Measurements from ENCODE around the gene CSF2.

GRCh38 chr5:132104556-132104955 lies 31.0 kb downstream of the CSF2 start:
- TF ChIP-seq ZNF3 (CRISPR knock-in tag; IDR thresholded peaks at IDR 0.05) (no peak), MLX (CRISPR knock-in tag; IDR thresholded peaks at IDR 0.05) (no peak), MED1 (CRISPR knock-in tag; IDR thresholded peaks at IDR 0.05) (no peak), ZNF775 (CRISPR knock-in tag; IDR thresholded peaks at IDR 0.05; ENCODE audit: borderline replicate concordance) (no peak), IKZF1 (IDR thresholded peaks at IDR 0.05) (no peak), POLR2A (IDR thresholded peaks at IDR 0.05; ENCODE audit: insufficient read depth in 1 of 2, low read depth in 2 of 2, low read length in 2 of 2) (no peak), ZNF567 (CRISPR knock-in tag; IDR thresholded peaks at IDR 0.05; ENCODE audit: borderline replicate concordance) (no peak), HMG20A (CRISPR knock-in tag; IDR thresholded peaks at IDR 0.05; ENCODE audit: borderline replicate concordance) (no peak), HCFC1 (IDR thresholded peaks at IDR 0.05; ENCODE audit: low read depth, low read length) (no peak), PBX3 (CRISPR knock-in tag; IDR thresholded peaks at IDR 0.05; ENCODE audit: borderline replicate concordance) (no peak), RORA (CRISPR knock-in tag; IDR thresholded peaks at IDR 0.05) (no peak)
- TF ChIP-seq, protein P1, sequence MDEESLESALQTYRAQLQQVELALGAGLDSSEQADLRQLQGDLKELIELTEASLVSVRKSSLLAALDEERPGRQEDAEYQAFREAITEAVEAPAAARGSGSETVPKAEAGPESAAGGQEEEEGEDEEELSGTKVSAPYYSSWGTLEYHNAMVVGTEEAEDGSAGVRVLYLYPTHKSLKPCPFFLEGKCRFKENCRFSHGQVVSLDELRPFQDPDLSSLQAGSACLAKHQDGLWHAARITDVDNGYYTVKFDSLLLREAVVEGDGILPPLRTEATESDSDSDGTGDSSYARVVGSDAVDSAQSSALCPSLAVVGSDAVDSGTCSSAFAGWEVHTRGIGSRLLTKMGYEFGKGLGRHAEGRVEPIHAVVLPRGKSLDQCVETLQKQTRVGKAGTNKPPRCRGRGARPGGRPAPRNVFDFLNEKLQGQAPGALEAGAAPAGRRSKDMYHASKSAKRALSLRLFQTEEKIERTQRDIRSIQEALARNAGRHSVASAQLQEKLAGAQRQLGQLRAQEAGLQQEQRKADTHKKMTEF (CRISPR knock-in tag; IDR thresholded peaks at IDR 0.05): no peak
- TF ChIP-seq, protein P2, sequence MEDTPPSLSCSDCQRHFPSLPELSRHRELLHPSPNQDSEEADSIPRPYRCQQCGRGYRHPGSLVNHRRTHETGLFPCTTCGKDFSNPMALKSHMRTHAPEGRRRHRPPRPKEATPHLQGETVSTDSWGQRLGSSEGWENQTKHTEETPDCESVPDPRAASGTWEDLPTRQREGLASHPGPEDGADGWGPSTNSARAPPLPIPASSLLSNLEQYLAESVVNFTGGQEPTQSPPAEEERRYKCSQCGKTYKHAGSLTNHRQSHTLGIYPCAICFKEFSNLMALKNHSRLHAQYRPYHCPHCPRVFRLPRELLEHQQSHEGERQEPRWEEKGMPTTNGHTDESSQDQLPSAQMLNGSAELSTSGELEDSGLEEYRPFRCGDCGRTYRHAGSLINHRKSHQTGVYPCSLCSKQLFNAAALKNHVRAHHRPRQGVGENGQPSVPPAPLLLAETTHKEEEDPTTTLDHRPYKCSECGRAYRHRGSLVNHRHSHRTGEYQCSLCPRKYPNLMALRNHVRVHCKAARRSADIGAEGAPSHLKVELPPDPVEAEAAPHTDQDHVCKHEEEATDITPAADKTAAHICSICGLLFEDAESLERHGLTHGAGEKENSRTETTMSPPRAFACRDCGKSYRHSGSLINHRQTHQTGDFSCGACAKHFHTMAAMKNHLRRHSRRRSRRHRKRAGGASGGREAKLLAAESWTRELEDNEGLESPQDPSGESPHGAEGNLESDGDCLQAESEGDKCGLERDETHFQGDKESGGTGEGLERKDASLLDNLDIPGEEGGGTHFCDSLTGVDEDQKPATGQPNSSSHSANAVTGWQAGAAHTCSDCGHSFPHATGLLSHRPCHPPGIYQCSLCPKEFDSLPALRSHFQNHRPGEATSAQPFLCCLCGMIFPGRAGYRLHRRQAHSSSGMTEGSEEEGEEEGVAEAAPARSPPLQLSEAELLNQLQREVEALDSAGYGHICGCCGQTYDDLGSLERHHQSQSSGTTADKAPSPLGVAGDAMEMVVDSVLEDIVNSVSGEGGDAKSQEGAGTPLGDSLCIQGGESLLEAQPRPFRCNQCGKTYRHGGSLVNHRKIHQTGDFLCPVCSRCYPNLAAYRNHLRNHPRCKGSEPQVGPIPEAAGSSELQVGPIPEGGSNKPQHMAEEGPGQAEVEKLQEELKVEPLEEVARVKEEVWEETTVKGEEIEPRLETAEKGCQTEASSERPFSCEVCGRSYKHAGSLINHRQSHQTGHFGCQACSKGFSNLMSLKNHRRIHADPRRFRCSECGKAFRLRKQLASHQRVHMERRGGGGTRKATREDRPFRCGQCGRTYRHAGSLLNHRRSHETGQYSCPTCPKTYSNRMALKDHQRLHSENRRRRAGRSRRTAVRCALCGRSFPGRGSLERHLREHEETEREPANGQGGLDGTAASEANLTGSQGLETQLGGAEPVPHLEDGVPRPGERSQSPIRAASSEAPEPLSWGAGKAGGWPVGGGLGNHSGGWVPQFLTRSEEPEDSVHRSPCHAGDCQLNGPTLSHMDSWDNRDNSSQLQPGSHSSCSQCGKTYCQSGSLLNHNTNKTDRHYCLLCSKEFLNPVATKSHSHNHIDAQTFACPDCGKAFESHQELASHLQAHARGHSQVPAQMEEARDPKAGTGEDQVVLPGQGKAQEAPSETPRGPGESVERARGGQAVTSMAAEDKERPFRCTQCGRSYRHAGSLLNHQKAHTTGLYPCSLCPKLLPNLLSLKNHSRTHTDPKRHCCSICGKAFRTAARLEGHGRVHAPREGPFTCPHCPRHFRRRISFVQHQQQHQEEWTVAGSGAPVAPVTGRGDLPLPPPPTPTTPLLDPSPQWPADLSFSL (CRISPR knock-in tag; IDR thresholded peaks at IDR 0.05): no peak
- TF ChIP-seq, protein P3, sequence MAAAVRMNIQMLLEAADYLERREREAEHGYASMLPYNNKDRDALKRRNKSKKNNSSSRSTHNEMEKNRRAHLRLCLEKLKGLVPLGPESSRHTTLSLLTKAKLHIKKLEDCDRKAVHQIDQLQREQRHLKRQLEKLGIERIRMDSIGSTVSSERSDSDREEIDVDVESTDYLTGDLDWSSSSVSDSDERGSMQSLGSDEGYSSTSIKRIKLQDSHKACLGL (CRISPR knock-in tag; IDR thresholded peaks at IDR 0.05): no peak
